ENCODE results near the gene BMPER.

The BMPER gene

DNA sequence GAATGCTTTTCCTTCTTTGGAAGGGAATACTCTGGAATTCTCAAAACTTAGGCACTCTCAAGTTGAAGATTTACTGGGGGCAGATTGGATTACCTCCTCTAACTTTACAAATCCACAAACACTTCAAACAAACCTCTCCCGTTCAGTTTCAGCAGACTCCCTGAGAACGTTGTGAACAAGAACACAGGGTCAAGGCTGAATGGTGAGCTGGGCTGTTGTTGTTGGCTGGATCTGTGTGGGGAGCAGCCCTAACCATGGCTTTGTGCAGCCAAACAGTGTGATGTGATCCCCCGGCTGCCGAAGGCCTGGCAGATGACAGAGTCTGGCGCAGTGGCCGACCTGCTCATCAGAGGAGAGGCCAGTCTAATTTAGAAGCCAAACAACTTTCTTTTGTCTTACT lies 93.1 kb downstream of the BMPER start:
- no peaks in the 10 kb centered on the region for H3K36me3 Mint-ChIP-seq
- ATAC-seq, result no peak
- peaks cover 9% of the 10 kb centered on the region for H3K9me3 Mint-ChIP-seq
- no peak for DNase-seq (ENCODE audit: low spot score in 2 of 2)
- no peak overlapping the region for H3K4me3 Mint-ChIP-seq
- peaks cover 7% of the 10 kb centered on the region for H3K4me1 Mint-ChIP-seq
- no peak overlapping the region for H3K27ac Mint-ChIP-seq

DNA sequence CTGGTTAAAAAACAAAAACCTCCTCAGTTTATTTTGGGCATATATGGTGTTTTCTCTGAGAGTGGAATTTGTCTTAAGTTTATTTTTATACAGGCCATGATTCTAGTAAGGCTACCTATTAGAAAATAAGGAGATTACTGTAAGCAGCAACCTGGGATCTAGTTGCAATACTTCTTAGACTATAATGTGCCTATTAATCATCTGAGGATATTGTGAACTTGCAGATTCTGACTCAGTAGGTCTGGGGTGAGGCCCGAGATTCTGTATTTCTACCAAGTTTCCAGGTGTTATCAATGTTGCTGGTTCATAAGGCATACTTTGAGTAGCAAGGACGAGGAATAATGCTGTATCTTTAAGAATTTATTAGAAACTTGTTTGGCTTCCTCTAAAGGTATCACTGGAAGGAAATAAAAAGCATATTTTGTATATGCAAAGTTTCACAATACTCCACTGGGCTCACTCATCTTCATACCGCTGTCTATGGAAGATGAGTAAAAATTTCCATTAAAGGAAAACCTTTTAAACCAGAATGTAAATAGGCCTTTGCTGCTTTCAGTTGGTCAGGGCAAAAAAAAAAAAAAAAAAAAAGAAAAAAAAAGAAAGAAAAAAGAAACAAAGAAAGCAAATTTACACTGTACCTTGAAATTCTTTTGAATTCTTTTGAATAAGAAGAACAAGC lies 105.8 kb downstream of the BMPER start:
- peaks cover 5% of the 10 kb centered on the region for H3K9me3 Mint-ChIP-seq
- no peak overlapping the region for H3K27ac Mint-ChIP-seq
- no peaks in the 10 kb centered on the region for H3K4me1 Mint-ChIP-seq
- no peaks in the 10 kb centered on the region for H3K36me3 Mint-ChIP-seq
- ATAC-seq (no peak), DNase-seq (ENCODE audit: low spot score in 2 of 2) (no peak)
- H3K4me3 Mint-ChIP-seq, result no peak overlapping the region

DNA sequence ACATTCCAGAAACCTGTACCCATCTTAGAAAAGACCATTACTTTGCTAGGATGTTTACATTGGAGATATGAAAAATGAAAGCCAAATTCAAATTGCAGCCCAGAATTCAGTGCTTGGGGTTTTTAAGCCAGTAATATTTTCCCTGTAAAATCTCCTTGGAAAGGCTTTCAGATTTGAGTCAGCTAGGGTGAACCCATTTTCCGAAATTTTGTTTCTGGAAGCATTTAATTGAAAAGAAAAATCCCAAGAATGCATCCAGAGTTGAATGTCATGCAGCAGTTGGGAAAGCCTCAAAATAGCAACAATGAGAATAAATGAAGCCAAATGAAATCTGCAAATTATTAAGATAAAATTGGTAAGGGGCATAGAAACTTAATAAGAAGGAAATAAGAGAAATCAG lies 106.4 kb downstream of the BMPER start:
- Mint-ChIP-seq H3K27ac (no peak overlapping the region), H3K4me3 (no peak overlapping the region), H3K4me1 (no peaks in the 10 kb centered on the region), H3K36me3 (no peaks in the 10 kb centered on the region), H3K9me3 (peaks cover 5% of the 10 kb centered on the region)
- ATAC-seq (no peak), DNase-seq (ENCODE audit: low spot score in 2 of 2) (no peak)

DNA sequence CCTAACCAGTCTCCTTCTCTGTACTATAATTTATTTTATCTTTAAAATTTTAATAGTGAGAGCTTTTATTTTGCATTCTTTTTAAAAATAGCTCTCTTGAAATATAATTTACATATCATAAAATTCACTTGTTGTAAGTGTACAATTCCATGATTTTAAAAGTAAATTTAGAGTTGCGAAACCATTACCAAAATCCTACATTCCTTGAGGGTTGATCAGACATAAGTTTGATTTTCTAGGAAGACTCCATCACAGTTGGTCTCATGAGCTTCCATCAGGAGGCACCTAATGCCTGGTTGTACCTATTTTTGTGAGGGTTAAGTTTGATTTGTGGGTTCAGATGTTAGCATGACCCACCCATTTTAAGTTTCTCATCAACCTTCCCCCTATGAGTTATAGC lies 108.1 kb downstream of the BMPER start:
- no peak overlapping the region for H3K27ac Mint-ChIP-seq
- H3K4me1 Mint-ChIP-seq, result no peaks in the 10 kb centered on the region
- H3K4me3 Mint-ChIP-seq, result no peak overlapping the region
- ATAC-seq, result no peak
- peaks cover 5% of the 10 kb centered on the region for H3K9me3 Mint-ChIP-seq
- DNase-seq (ENCODE audit: low spot score in 2 of 2), result no peak
- no peaks in the 10 kb centered on the region for H3K36me3 Mint-ChIP-seq

DNA sequence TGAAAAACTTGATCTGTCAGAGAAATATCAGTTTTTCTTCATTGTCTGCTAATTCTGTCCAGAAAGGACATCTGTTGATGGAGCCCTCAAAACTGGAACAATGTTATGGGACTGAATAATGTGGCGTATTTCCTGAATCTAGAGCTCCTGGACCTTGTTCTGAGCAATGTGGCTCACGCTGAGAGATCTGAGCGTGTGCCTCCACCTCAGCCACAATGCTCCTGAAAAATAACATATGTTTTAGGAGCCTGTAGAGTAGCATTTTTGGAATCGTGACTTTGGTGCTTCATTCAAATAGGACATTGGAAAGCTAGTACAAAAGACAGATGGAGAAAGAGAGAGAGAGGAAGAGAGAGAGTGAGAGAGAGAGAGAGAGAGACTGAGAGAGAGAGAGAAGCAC lies 110.3 kb downstream of the BMPER start:
- no peaks in the 10 kb centered on the region for H3K36me3 Mint-ChIP-seq
- ATAC-seq (no peak), DNase-seq (ENCODE audit: low spot score in 2 of 2) (no peak)
- no peaks in the 10 kb centered on the region for H3K4me1 Mint-ChIP-seq
- no peak overlapping the region for H3K4me3 Mint-ChIP-seq
- peaks cover 5% of the 10 kb centered on the region for H3K9me3 Mint-ChIP-seq
- H3K27ac Mint-ChIP-seq, result no peak overlapping the region

DNA sequence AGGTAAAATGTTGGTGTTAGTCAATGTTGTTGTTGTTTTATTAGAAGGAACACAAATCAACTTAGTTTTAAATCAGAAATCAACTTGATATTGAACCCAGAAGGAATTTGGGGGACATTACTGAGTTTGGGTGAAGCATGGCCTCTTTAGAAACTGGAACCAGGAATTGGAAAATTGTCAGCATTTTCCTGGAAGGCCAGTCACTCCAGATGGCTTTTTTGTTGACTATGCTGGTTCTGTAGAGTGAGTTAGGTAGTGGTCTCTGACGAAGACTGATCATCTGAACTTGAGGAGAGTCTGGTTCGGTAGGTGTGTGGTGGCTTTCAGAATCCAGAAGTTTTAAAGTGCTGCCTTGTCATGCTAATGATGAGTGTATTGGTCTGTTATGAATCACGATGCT lies 111.5 kb downstream of the BMPER start:
- Mint-ChIP-seq H3K4me1 (no peaks in the 10 kb centered on the region), H3K36me3 (no peaks in the 10 kb centered on the region), H3K4me3 (no peak overlapping the region), H3K9me3 (peaks cover 5% of the 10 kb centered on the region), H3K27ac (no peak overlapping the region)
- DNase-seq (ENCODE audit: low spot score in 2 of 2), result no peak
- ATAC-seq, result no peak

DNA sequence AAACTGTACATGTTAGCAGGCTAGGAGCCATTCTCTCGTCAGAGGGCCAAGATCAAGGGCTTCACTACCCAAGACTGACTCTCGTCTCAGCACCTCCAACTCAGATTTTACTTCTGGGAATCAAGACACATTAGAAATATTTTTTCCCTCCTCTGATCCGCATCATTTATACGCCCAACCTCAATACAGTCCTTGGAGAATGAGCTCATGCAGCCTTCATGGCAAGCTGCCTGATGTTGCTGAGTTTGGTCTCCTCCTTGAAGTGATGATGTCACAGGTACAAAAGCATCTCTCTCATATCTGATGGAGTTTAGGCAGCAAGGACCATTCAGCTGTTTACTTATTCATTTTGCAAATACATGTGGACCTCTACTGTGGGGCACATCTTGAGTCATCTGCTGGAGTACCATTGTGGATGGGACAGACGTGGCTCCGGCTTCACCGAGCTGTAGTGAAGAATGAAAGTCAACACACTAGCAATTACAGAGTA lies 114.0 kb downstream of the BMPER start:
- Mint-ChIP-seq H3K9me3 (peaks cover 2% of the 10 kb centered on the region), H3K4me1 (no peaks in the 10 kb centered on the region), H3K27ac (no peak overlapping the region), H3K4me3 (no peak overlapping the region), H3K36me3 (no peaks in the 10 kb centered on the region)
- DNase-seq (ENCODE audit: low spot score in 2 of 2) (no peak), ATAC-seq (no peak)

DNA sequence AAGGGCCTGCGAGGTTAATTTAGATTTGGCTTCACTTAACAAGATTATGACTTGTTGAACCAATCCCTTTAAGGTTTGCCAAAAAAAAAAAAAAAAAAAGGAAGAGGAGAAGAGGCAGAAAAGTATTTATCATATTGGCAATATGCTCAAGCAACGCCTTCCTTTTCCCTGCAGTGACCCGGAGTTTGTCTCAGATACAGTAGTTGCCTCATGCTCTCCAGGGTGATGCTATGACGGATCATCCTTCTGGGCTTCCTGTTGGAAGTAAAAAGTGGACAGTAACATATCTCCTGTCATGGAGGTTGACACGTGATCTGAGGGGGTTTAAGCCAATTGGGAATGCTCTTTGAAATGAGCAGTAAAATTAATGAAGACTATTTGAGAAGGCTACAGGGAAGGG lies 117.3 kb downstream of the BMPER start:
- H3K9me3 Mint-ChIP-seq, result no peaks in the 10 kb centered on the region
- H3K27ac Mint-ChIP-seq, result no peak overlapping the region
- DNase-seq (ENCODE audit: low spot score in 2 of 2), result no peak
- no peaks in the 10 kb centered on the region for H3K36me3 Mint-ChIP-seq
- H3K4me3 Mint-ChIP-seq, result no peak overlapping the region
- no peak for ATAC-seq
- no peaks in the 10 kb centered on the region for H3K4me1 Mint-ChIP-seq

DNA sequence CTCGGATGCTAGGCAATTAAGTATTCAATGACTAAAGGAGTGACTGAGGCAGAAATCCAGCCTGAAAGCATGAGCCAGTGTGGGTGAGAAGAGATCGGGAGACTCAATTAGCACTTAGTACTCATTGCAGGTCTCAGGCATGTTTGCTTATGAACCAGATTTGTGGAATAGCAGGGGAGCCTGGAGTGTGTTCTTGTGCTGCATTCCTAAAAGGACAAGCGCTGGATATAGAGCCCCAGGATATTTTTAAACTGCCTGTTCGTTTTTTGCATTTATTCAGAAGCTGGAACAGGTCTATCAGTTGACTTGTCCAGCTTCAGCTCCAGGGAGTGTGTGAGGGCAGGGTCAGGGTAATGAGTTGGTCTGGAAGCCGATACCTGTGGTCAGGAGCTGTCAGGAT lies 120.3 kb downstream of the BMPER start:
- DNase-seq (ENCODE audit: low spot score in 2 of 2), result no peak
- no peak overlapping the region for H3K4me3 Mint-ChIP-seq
- H3K9me3 Mint-ChIP-seq, result no peaks in the 10 kb centered on the region
- no peak overlapping the region for H3K27ac Mint-ChIP-seq
- no peaks in the 10 kb centered on the region for H3K4me1 Mint-ChIP-seq
- no peak for ATAC-seq
- H3K36me3 Mint-ChIP-seq, result no peaks in the 10 kb centered on the region

DNA sequence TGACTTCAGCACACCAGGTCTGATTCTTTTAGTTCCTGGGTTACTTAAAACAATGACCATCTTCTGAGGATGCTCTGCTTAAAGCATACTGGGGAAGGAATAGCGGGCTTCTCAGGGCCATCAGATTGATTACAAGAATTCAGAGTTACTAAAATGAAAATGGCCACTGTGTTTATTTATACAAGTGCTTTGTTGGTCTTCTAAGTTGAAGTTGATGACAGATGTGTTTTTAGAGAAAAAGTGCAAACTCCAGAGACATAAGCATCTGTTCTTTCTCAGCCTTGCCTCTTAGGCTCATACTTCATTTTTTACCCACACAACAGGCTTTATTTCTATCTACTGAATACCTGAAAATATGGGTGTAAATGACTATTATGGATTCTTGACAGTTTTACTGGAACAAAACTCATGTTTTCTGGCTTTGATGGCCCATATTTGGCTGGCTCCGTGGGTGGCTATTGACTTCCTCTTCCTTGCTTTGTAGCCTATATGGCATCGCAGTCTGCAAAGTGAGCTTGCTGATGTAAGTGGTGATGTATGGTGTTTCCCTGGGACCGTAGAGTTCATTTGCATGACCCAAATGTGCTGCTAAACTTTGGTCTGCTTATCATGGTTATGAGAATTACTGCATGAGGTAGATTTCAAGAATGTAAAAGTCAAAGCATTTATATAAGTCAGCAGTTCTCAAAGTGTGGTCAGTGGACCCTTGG lies 121.3 kb downstream of the BMPER start:
- Mint-ChIP-seq H3K36me3 (no peaks in the 10 kb centered on the region), H3K27ac (no peak overlapping the region), H3K9me3 (no peaks in the 10 kb centered on the region), H3K4me3 (no peak overlapping the region), H3K4me1 (no peaks in the 10 kb centered on the region)
- DNase-seq (ENCODE audit: low spot score in 2 of 2), result no peak
- no peak for ATAC-seq

DNA sequence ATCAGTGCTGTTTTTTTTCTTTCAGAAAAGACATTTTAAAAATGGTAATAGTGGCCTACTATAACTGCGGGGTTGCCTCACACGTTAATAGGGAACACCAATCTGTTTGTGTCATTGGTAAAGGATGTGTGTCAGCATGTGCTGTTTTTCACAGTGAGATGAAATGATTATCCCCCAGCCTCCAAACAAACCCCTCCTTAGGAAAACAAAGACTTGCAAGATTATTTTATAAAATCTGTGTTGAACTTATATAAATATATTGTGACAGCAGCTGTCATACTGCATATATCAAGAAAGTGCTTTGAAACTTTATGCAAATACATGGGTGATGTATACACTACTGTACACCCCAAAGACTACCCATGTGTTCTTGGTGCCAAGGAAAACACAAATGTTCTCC lies 125.8 kb downstream of the BMPER start:
- peaks cover 3% of the 10 kb centered on the region for H3K9me3 Mint-ChIP-seq
- H3K4me3 Mint-ChIP-seq, result no peak overlapping the region
- DNase-seq (ENCODE audit: low spot score in 2 of 2) (no peak), ATAC-seq (no peak)
- H3K36me3 Mint-ChIP-seq, result no peaks in the 10 kb centered on the region
- H3K27ac Mint-ChIP-seq, result no peak overlapping the region
- H3K4me1 Mint-ChIP-seq, result no peaks in the 10 kb centered on the region

DNA sequence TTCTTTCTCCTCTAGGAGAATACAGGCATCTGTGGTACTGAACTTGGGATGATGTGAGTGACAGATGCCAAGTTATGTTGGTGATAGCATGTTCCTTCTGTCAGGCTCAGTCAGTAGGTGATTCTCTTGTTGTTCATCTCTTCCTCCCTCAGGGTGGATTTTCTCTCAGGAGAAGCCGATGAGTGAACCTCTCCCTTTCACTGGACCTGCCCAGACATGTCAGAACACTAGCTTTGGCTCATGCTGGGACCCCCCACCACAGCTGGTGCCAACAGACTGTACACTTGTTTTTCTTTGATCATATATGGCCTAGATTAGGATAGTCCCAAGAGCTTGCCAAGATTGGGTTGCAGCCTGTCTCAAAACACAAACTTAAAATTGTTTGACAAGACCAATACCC lies 129.4 kb downstream of the BMPER start:
- DNase-seq (ENCODE audit: low spot score in 2 of 2) (no peak), ATAC-seq (no peak)
- H3K27ac Mint-ChIP-seq, result no peak overlapping the region
- no peaks in the 10 kb centered on the region for H3K36me3 Mint-ChIP-seq
- H3K4me3 Mint-ChIP-seq, result no peak overlapping the region
- H3K9me3 Mint-ChIP-seq, result peaks cover 3% of the 10 kb centered on the region
- H3K4me1 Mint-ChIP-seq, result no peaks in the 10 kb centered on the region

DNA sequence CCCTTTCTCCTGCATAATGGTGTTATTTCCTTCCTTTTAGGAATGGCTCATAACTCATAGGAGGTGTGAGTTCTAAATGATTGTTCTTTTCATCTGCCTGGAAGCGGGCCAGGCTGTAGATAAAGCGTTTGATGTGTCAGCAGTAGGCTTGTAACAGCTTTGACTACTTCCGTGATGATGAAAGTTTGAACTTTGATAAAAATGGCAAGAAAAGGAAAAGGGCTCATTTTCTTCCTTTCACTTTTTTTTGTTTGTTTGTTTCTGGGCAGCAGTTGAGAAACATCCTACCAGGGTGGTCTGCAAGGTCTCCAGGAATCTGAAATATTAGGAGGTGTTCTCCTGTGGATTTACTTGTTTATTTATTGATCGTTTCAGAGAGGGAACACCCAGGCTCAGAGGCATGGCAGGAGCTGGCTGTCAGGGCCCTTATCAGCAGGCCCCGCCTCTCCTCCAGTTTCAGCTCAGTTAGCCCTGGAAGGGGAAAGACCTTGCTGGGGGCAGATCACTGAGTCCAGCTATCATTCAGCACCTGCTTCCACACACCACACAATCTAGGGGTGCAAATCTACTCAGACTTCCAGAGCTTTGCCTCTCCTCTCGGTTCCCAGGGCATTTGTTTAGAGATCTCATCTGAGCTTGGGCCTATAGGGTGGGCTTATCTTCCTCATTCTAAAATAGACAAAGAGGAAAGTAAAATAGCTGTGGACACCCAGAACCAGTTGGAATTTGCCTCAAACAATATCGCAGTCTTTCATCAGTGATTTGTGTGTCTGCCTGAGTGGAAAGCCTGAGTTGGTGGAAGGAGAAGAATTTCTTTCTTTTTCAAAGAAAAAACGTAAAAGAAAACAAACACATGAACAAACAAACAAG lies 130.9 kb downstream of the BMPER start:
- ATAC-seq, result no peak
- Mint-ChIP-seq H3K4me3 (no peak overlapping the region), H3K36me3 (no peaks in the 10 kb centered on the region), H3K27ac (no peak overlapping the region), H3K9me3 (peaks cover 3% of the 10 kb centered on the region), H3K4me1 (no peaks in the 10 kb centered on the region)
- no peak for DNase-seq (ENCODE audit: low spot score in 2 of 2)

DNA sequence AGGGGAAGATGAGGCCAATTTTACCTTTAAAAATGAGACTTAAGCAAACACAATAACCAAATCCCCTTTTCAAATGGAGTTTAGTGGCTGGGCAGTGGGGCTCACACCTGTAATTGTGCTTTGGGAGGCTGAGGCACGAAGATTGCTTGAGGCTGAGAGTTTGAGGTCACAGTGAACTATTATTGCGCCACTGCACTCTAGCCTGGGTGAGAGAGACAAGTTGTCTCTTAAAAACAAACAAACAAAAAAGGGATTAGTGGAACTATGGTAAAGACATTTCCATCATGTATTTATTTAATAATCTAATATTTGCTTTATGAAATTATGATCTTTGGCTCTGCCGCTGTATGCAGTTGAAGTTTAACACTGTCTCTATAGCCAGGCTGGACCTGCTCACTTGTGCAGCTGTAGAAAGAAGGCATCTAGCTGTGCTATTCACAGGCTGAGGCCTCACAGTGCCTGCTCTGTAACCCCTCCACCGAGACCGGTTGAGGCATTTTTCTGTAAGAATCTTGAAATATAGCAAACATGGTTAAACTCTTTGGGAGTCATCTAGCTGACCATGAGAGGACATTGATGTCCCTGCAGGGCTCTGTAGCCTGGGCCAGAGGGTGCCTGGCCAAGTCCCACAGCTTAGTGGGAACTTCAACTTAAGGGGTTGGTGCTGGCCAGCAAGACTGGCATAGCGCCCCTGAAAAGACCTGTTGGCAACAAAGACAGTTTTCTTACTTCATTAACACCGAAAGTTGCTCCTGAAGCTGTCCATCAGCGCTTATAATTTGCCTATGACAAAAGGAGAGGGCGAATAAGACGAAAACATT lies 131.8 kb downstream of the BMPER start:
- DNase-seq (ENCODE audit: low spot score in 2 of 2), result no peak
- no peak for ATAC-seq
- no peak overlapping the region for H3K27ac Mint-ChIP-seq
- H3K4me1 Mint-ChIP-seq, result no peaks in the 10 kb centered on the region
- no peaks in the 10 kb centered on the region for H3K36me3 Mint-ChIP-seq
- no peak overlapping the region for H3K4me3 Mint-ChIP-seq
- peaks cover 3% of the 10 kb centered on the region for H3K9me3 Mint-ChIP-seq

Measured in stimulated activated effector memory CD8-positive, alpha-beta T cell treated with anti-CD3 and anti-CD28 coated beads, Interleukin-12 subunit alpha, Interleukin-12 subunit beta, amount 100 ng/mL, for 72 hours (primary cell).